HG03442 (cell line): ENCODE measurements around the gene DAPK2.

Source experiments
- ATAC-seq: cut with Tn5 transposase; IDR thresholded peaks from one replicate; pipeline ENCODE4 v1.9.1; 2021; ENCODE audit warnings: mild to moderate bottlenecking, moderate library complexity; ENCODE audit not compliant: unreplicated experiment

DAPK2 gene

DNA sequence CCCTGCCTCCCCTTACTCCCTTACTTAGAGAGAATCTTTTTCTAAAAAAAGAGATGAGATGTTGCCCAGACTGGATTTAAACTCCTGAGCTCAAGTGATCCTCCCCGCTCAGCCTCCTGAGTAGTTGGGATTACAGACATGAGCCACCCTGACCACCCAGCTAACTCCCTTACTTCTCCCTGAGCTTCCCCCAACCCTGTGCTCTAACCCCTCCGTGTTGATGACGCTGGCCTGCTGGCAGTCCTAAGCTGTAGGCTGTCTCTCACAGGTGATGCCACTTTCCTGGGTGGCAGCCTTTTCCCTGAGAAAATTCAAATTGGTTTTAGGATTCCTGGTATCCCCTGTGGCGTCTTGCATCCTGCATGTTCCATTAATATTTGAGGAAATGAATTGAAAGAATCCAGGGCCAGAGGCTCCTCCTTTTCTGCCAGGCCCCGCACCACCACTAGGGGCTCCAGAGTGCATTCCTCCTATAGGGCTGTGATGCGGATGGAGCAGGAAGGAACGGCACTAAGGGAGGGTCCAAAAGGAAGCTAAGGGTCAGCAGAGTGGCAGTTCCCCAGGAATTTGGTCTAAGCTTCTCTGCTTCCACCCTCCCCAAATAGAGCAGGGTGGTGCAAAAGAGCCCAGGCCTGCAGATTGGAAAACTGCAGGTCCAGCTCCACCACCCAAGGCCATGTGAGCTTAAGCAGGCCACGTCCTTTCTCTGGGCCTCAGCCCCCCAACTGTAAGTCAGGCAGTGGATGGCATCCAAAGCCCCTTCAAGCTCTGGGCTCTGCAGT, 101.1 kb downstream of the DAPK2 start:
- ATAC-seq, result no peak

DNA sequence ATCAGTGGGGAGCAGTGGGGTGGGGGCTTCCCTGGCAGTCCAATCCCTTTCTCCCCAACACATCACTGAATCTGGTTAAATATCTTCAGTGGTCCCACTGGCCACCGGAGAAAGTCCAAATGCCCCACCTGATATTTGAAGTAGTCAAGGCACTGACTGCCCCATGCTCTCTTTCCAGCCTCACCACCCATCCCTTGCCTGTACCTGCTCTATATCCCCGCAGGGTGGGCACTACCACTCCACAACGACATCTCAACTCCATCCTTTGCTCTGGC, 101.7 kb downstream of the DAPK2 start:
- no peak for ATAC-seq

DNA sequence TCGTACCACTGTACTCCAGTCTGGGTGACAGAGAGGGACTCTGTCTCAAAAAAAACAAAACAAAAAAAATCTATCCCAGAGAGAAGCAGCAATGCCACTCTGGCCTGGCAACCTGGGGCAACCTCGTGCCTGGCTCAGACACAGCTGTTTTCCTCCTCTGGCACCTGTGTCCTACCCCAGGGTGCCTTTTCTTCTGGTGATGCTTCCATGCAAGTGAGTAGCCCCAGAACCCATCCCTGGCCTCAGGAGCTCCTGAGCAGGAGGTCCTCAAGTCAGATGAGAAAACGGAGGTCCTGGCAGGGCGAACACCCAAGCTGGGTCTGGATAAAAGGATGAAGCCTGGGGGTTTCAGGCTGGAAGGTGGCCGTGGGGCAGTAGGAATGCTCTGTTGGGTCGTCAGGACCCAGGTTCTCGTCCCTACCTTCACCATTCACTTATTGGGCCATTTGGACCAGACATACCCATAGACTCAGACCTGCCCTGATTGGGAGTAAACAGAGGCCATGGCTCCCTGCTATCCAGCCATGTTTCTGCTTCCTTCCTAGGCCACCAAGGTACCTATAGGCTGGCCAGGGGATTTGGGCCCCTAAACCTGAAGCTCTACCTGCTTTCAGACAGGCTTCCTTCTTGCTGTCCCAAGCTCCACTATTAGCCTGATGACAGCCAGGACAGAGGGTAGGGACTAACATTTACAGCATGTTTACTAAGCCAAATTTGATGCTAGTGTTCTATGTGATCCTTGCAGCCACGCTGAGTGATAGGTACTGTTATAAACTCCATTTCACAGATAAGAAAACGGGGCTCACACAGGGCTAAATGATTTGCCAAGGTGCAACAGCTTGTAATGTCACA, 102.2 kb downstream of the DAPK2 start:
- no peak for ATAC-seq

DNA sequence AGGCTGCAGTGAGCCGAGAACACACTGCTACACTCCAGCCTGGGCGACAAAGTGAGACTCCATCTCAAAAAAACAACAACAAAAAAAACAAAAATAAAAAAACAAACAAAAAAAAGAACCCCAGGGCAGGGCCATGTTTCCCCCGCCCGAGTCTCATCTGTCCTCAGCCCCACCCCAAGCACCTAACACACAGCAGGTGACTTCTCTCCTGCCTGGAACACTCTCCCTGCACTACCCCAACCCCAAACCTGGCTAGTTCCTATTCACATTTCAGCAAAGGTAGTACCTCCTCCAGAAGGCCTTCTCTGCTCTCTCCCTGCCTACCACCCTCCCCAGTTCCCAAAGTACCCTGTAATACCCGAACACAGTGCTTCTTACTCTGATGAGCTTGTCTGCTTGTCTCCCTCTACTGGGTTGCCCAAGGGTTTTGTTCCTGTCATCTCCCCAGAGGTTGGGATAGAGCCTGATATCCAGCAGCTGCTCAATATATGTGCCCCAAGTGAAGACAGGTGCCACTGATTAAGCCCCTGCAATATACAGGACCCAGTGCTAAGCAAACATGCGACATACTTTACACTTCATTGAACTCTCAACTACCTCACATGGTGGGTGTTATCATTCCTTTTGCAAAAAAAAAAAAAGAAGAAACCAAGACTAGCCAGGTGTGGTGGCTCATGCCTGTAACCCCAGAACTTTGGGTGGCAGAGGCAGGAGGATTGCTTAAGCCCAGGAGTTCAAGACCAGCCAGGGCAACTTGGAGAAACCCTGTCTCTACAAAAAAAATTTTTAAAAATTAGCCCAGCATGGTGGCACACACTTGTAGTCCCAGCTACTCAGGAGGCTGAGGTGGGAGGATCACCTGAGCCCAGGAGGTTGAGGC, 103.6 kb downstream of the DAPK2 start:
- ATAC-seq, result no peak

DNA sequence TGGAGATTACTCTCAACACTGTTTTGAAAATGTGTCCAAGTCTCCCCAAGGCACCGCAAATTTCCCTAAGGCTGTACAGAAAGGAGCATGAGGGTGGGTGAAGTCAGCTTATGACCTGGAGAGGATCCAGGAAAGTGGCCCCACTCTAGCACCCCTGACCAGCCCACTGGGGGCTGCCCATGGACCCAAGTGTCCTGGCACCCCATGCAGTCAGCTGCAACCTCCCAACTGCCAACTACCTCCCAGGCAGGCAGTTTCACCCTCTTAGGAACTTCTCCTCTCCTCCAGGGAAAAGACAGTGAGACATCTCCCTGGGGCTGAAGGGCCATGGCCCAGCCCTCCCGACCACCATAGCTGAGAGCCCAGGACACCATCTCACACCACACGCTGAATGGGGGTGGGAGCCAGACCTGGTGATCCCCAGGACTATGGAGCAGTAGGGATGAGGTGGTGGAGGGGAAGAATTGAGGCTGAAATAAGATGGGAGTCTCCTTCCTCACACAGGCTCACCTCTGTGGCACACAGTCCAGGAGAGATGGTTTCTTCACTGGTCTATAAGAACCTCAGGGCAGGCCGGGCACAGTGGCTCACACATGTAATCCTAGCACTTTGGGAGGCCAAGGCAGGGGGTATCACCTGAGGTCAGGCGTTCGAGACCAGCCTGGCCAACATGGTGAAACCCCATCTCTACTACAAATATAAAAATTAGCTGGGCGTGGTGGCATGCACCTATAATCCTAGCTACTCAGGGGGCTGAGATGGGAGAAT, 104.4 kb downstream of the DAPK2 start:
- ATAC-seq, result no peak

DNA sequence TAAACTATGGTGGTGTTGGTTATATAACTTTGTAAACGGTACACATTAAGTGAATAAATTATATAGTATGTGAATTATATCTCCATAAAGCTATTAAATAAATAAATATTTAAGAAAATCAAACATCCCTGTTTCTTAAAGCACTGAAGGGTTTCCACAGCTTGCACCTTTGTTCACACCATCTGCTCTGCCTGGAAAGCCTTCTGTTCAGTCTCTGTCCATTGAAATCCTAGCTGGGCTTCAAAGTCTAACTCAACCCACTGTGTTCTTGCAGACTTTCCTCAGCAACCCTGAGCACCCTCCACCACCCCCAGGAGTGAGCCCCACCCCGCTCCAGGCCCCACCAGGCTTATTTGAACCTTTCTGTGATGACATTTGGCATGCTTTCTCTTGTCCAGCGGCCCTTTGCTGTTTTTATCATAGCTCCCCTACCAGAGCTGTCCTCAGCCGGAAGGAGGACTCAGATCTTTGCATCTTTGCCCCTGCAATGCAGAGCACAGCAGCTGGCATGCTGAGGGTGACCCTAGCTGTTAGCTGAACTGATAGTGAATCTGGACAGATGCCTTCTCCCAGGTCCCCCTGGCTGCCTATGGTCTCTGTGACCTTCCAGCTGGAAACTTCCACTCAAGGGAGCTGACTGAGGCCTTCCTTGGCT, 105.2 kb downstream of the DAPK2 start:
- ATAC-seq, result no peak

DNA sequence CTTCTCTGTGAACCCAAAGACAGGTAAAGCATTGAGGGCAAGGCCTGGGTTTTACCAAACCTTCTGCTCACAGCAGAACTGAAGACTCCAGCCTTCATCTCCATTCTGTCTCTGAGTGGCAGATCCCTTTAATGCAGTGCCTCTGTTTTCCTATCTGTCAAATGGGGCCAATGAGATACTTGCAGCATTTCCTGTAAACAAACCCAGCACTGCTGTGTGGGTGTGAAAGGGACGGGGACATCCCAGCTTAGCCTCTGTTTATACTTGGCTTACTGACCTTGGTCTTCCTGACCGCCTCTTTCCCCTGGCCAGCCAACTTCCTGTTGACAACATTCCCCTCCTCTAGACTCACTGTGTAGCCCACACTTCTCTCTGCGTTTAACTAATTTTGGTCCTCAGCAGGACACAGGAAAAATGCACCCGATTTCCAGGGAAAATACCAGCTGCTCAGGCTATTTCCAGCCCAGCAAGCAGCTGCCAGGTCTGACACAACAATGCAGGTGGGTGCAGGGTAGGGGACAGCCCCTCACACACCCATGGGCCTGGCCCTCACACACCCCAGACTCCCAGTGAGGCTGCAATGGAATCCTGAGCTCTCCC, 106.7 kb downstream of the DAPK2 start:
- no peak for ATAC-seq

DNA sequence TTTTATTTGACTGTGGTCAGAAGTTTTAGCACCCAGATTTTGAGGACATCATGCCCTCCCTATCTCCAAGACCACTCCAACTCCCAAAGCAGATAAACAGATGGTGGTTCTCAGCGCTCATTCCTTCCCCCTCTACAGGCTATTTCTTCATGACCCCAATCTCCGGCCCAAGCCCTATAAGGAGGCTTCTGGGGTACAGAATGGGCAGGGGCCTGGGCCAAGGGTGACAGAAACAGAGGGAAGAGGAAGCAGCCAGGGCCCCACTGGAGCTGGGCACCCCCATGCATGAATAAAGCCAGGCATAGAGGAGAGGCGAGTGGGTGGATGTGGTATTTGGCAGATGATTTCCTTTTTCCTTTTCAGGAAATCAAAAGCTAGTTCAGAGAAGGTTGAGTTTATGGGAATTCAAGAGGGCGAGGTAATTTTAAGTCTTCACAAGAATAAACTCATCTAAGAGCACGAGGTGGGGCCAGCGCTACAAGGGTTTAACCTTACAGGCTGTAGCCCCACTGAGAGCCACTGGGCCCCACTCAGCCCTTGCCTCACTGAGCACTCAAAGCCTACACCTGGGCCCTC, 107.7 kb downstream of the DAPK2 start:
- ATAC-seq, result no peak

DNA sequence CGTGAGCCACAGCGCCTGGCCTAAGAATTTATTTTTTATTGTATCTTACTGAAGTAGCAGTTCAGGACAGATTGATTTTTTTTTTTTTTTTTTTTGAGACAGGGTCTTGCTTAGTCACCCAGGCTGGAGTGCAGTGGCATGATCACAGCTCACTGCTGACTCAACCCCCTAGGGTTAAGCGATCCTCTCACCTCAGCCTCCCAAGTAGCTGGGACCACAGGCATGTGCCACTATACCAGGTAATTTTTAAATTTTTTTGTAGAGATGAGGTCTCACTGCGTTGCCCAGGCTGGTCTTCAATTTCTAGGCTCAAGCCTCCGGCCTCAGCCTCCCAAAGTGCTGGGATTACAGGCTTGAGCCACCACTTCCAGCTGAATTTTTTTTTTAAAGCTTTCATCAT, 112.8 kb downstream of the DAPK2 start:
- no peak for ATAC-seq

DNA sequence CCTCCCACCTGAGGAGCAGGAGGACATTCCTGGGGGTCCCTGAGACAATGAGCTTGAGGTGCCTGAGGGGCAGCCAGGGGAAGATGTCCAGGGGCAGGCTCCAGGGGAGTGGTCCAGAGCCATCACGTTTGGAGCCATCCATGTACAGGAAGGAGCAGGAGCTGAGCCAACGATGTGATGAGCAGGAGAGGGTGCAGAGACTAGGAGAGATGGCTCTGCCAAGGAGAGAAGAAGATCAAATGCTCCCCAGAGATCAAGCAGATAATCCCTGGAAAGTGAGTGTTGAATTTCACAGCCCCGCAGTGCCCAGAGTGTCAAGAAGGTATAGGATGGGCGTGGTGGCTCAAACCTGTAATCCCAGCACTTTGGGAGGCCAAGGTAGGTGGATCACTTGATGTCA, 114.7 kb downstream of the DAPK2 start:
- ATAC-seq, result no peak

DNA sequence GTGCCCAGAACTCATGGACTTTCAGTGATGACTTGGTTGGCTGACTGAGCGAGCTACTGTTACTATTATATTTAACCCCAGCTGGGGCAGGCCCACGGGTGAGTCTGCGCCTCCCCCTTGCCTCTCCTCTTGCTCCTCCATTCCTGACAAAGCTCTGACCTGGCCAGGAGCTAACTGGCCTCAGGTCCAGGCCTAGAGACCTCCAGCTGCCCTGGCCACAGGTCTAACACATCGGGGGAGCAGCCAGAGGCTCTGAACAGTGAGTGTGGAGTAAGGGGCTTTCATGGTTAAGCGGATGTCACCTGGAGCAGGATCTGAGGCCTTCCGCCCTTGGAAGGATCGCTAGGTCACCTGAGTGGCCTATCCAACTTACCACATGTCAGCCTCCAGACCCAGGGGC, 116.3 kb downstream of the DAPK2 start:
- no peak for ATAC-seq

DNA sequence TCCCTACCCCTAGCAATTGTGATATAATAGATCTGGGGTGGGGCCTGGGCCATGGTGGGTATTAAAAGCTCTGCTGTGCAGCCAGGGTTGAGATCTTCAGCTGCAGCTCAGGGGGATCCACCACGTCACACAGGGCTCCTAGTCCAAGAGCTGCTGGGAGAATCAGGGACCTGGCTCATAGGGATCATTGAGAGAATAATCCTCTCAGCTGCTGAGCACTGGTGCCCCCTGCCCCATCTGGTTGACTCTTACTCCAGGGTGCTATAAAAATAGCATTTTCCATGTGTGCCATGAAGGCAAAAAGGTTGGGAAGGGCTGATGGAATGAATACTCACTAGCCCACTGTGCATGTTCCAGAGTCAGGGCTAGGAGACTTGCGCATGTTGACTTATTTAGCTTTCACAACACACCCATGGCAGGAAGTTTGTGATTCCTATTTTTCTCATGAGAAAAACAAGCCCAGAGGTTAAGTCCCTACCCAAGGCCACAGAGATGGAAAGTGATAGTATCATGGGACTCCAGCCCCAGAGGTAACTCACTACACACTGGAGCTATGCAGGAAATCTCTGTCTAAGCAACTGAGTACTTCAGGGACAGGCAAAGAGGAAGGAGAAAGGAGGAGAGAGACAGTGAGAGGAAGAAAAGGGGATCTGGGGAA, 118.0 kb downstream of the DAPK2 start:
- no peak for ATAC-seq

DNA sequence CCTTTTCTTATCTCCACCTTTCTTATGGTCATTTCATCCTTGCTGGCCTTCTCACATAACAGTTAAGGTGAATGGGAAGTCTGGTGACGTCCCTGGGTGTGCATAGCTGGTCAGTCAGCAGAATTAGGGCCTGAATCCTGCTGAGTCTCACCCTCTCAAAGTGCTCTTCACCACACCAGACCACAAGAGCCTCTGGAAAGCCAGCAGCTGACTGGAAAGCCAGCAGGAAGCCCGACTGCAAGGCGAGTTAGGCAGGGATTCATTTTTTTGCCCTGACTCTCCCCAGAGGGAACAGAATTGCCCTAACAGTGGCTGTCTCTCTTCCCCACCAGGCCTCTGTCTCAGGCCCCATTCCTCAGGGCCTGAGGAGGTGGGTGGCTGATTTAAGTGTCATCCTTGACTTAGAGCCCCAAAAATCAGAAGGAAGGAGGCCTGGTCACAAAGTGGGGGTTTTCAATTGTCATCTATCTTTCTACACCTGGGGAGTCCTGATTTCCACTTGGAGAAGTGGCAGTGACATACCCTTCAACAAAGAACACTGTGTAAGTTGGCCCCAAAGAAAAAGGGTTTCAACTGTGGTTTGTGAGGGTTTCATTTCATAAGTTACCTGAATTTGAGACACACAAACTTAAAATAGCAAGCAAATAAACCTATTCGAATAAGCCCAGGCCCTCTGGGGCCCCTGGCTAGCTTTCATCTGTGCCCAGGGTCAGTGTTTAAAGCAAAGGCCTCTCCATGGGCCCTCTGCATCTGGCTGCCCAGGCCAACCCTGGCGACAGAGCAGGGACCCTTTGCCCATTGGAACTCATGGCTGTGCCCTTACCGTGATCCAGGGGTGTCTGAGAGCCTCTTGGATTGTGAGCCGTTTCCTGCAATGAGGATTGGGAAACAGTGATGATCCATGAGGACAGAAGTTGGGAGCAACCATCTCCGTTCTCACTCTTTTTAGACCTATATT, 122.0 kb downstream of the DAPK2 start:
- no peak for ATAC-seq

DNA sequence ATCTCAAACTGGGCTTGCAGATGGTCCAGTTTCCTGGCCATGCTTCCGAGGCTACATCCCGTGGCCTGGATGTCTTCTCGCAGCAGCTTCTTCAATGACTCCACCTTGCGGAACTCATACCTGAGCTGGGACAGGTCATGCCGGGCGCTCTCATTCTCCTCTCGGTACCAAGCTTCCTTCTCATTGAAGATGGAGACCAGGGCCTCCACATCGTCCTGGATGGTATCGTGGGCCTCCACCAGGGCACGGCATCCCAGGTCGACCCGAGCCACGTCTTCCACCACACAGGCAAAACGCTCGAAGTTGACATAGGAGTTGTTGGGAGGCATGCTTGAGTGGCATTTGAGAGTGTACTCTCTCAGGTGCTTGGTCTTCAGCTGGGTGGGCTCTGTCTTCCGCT, 123.4 kb downstream of the DAPK2 start:
- no peak for ATAC-seq

DNA sequence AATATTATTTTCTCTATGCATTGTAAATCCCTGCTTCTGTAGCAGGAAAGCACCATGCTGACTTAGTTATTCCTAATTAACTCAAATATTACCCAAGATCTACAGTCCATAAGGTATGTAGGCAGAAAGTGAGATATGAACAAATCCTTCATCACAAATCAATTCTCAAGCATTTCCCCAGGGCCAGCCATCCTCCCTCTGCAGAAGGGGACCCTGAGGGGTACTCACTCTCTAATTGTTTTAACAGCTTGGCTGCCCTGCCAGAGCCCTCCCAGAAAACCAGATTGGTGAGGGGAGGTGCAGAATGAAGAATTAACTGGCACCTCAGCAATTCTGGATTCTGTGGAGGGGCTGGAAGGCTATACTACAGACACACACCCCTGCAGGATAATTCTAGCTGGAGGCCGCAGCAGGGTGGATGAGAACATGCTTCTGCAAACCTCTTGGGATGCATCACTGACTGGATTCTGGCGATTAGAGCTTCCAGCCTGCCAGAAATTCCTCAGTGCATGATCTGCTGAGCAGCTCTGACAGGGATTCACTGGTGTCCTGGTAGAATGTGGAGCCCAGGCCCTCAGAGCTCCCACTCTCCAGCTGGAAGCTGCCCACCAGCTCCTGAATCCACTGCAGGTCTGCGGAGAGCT, 123.9 kb downstream of the DAPK2 start:
- no peak for ATAC-seq

DNA sequence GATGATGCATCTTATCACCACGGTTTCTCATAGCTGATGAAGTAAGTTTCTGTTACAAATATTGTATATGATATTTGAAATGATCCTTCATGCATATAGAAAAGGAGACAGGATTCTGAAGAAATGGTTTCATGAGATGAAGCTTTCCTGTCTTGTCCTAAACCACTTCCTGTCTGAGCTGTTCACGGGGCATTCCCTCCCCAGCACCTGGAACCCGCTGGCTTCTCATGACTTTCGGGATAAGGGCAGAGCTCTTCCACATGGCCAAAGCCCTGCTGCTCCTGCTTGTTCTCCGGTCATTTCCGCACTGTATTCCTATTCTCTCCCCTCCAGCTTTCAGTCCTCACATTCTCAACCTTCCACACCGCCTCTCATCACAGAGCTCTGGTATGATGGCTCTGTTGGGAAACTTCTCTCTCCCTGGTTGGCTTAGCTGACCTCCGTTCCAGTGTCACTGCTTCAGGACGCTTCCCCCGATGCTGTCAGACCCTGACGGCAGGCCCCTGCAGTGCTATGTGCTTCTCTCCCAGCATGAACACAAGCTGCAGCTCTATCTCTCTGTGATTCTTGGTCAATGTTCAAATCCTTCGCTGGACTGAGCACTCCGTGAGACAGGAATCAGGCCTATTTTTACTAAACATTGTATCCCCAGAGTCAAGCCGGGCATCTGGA, 125.6 kb downstream of the DAPK2 start:
- ATAC-seq, result no peak

DNA sequence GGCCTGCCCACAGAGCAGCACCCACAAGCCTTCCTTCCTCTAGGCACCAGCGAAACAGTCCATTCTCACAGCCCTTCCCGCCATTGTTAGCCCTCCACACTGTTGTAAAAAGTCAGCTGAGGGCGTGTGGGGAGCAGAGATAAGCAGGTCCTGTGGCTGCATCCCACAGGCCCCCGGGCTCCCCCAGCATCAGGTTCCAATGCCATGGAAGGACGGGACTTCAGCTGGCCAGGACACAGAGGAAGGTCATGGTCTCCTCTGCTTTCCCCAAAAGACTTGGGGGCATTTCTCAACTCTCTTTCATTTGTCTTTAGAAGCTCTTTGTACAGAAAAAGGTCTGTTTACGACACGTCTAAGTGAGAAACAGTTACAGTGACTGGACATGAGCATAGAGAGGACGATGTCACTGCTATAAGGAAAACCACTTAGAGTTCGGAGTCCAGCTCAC, 127.4 kb downstream of the DAPK2 start:
- no peak for ATAC-seq
